ENCODE results near the gene SLC39A8.

GRCh38 chr4:102298716-102299115, 46.6 kb downstream of the SLC39A8 start:
- TF ChIP-seq CTCF (IDR thresholded peaks at IDR 0.05; ENCODE audit: low read depth, low read length, missing input control) (no peak), YY1 (IDR thresholded peaks at IDR 0.05) (no peak), SP1 (IDR thresholded peaks at IDR 0.05) (no peak), EGR1 (IDR thresholded peaks at IDR 0.05; ENCODE audit: low read depth in 2 of 2) (no peak), MAX (IDR thresholded peaks at IDR 0.05) (no peak), JUND (IDR thresholded peaks at IDR 0.05) (no peak), REST (IDR thresholded peaks at IDR 0.05) (no peak), ZBTB33 (IDR thresholded peaks at IDR 0.05) (no peak), GABPA (IDR thresholded peaks at IDR 0.05 in 1 of 2, conservative IDR thresholded peaks at IDR 0.05 in 1 of 2) (no peak), HNF4G (IDR thresholded peaks at IDR 0.05) (no peak), ATF3 (IDR thresholded peaks at IDR 0.05) (no peak)
